K562 (cell line): ENCODE results near the gene EEF1AKMT4. TPM values are rescaled to one million over a fixed set of nuclear protein-coding genes. Genes with fewer than 3 reads are reported as not detected.

Experiments
- E2F1 ChIP-seq: sonication (generic); formaldehyde crosslinking; IDR thresholded peaks from 2 replicates; pipeline ENCODE4 v1.8.1; 2023; ENCODE audit warnings: mild to moderate bottlenecking, missing genetic modification reagents, moderate library complexity
- E2F4 ChIP-seq: sonication (generic); formaldehyde crosslinking; IDR thresholded peaks from 2 replicates; pipeline ENCODE4 v1.8.0; 2022; ENCODE audit warnings: mild to moderate bottlenecking, low read depth, missing genetic modification reagents
- FOXA1 ChIP-seq: fragments of 450-650 bp; IDR thresholded peaks from 2 replicates; pipeline ENCODE4 v1.6.1; 2016; ENCODE audit warnings: mild to moderate bottlenecking, borderline replicate concordance
- ILF3 ChIP-seq: fragments of 450-650 bp; IDR thresholded peaks from 2 replicates; pipeline ENCODE4 v1.6.1; 2018; ENCODE audit warnings: antibody characterized with exemption, mild to moderate bottlenecking, moderate library complexity, borderline replicate concordance
- JUND ChIP-seq, 2 experiments: IDR thresholded peaks; 2 replicates in 1 of 2; 3 replicates in 1 of 2; pipeline ENCODE4 v1.6.1; 2011; ENCODE audit warnings: borderline replicate concordance in 2 of 2, low read depth in 2 of 2, low read length in 2 of 2, improper control_type of control experiment in 1 of 2, missing biosample characterization in 1 of 2, missing genetic modification characterization in 1 of 2, missing genetic modification reagents in 1 of 2
- NCOA2 ChIP-seq, 2 experiments: fragments of 450-650 bp; IDR thresholded peaks; 2 replicates each; pipeline ENCODE4 v1.6.1; 2018; ENCODE audit warnings: mild to moderate bottlenecking in 2 of 2, moderate library complexity in 1 of 2; ENCODE audit not compliant: partially characterized antibody in 2 of 2
- PHF21A ChIP-seq: fragments of 450-650 bp; IDR thresholded peaks from 2 replicates; pipeline ENCODE4 v1.6.1; 2017; ENCODE audit warnings: low read depth, borderline replicate concordance
- WHSC1 ChIP-seq: IDR thresholded peaks from one replicate; pipeline ENCODE4 v1.6.1; 2012; ENCODE audit warnings: low read length, control low read depth, inconsistent platforms
- ZBTB2 ChIP-seq: fragments of 450-650 bp; IDR thresholded peaks from 2 replicates; pipeline ENCODE4 v1.6.1; 2016; ENCODE audit warnings: antibody characterized with exemption
- ZNF282 ChIP-seq: sonication (generic); formaldehyde crosslinking; IDR thresholded peaks from 2 replicates; pipeline ENCODE4 v1.8.1; 2023; ENCODE audit warnings: missing genetic modification reagents
- ZNF518B ChIP-seq: fragments of 250-450 bp; sonication (Bioruptor Pico); IDR thresholded peaks from 2 replicates; pipeline ENCODE4 v1.5.0; 2021; ENCODE audit warnings: mild to moderate bottlenecking, moderate library complexity
- ZNF695 ChIP-seq: fragments of 450-650 bp; formaldehyde crosslinking; IDR thresholded peaks from 2 replicates; pipeline ENCODE4 v1.4.0; 2020; ENCODE audit warnings: mild to moderate bottlenecking, moderate library complexity
- polyA plus RNA-seq, 8 experiments: library from polyadenylated mRNA; depleted of rRNA in 4 of 8; stranded (reverse) in 5 of 8; unstranded in 3 of 8; fragments of >200 nt; fragmentation: Nextera tagmentation in 2 of 8; fragmentation: Illumina TruSeq in 1 of 8; extraction: Ambion mirVana in 2 of 8; extraction: Trizol in 1 of 8; gene quantifications; 2 replicates each; pipeline versions ENCODE4 v1.2.1 to v1.2.3, GENCODE V29; 2011 to 2014; ENCODE audit warnings: inconsistent platforms in 1 of 8, missing spikeins in 1 of 8
- total RNA-seq, 7 experiments: library from RNA; depleted of rRNA in 6 of 7; stranded (reverse); fragments of >200 nt in 6 of 7; fragmentation: Illumina TruSeq in 2 of 7; extraction: Trizol in 2 of 7; gene quantifications; 2 replicates each; pipeline versions ENCODE4 v1.2.1 to v1.2.3, GENCODE V29; 2011 to 2021; ENCODE audit warnings: low replicate concordance in 1 of 7

The EEF1AKMT4 gene
- total and polyA plus RNA-seq, 9 of the 15 experiments (the other 6 are each of a cell fraction or from before 2014, with no cell fraction given): 10.3 to 49.4 (median 18.9) TPM

- TF ChIP-seq JUND (IDR thresholded peaks at IDR 0.05; ENCODE audit: borderline replicate concordance, low read depth, low read length) (no peak), JUND (tag; IDR thresholded peaks at IDR 0.05; ENCODE audit: borderline replicate concordance, low read depth, low read length) (no peak), ZNF282 (CRISPR knock-in tag) (no peak), FOXA1 (no peak), PHF21A (no peak), NCOA2 (IDR thresholded peaks at IDR 0.05; ENCODE audit: partially characterized antibody in 2 of 2) (no peak), E2F4 (CRISPR knock-in tag) (no peak), WHSC1 (no peak), E2F1 (no peak), ZNF695 (CRISPR knock-in tag) (no peak), ILF3 (no peak), ZBTB2 (no peak), ZNF518B (CRISPR knock-in tag) (no peak)
These were observed 8.9 kb upstream of the EEF1AKMT4 start (continued) for GRCh38 chr3:184240384-184241140.
